Putamen (tissue), 1 donor: ENCODE measurements around the gene IGLL5.

Experiments used
- DNase-seq: peaks from one replicate; pipeline ENCODE4 v3.0.0-alpha.2; 2016; ENCODE audit warnings: low spot score

The IGLL5 gene

GRCh38 chr22:22938672-22939587 is 51.3 kb downstream of the IGLL5 start:
- DNase-seq = no peak

- no peak for DNase-seq
Observed at GRCh38 chr22:22939588-22940368, 52.2 kb downstream of the IGLL5 start.

GRCh38 chr22:22940961-22941605 is 53.5 kb downstream of the IGLL5 start:
- no peak for DNase-seq

GRCh38 chr22:22941831-22942510 is 54.4 kb downstream of the IGLL5 start:
- DNase-seq = no peak

GRCh38 chr22:22942511-22943329 is 55.1 kb downstream of the IGLL5 start:
- no peak for DNase-seq

GRCh38 chr22:22943521-22944267 is 56.1 kb downstream of the IGLL5 start:
- no peak for DNase-seq

GRCh38 chr22:22944268-22944985 is 56.8 kb downstream of the IGLL5 start:
- DNase-seq = no peak

DNA sequence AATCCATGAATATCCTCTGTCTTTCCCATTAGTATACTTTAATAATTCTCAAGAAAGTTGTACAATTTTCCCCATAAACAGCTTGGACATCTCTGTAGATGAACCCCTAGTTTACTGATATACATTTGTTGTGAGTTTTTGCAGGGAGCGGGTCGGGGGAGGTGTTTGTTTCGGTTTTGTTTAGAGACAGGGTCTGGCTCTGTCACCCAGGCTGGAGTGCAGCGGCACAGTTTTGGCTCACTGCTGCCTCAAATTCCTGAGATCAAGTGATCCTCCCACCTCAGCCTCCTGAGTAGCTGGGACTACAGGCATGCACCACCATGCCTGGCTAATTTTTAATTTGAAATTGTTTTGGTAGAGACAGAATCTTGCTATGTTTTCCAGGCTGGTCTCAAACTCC is 57.6 kb downstream of the IGLL5 start:
- no peak for DNase-seq
